Measurements from ENCODE around the gene RHO.
"Not testable (repeated sequence)": the region's sequence is repeated elsewhere in the genome, so short reads cannot be mapped to it uniquely, and the experiment has no call there.

RHO gene

GRCh38 chr3:129528589-129529100 lies at the start of gene RHO:
TSS of gene RHO (plus strand) at chr3:129528639. CDS start at chr3:129528734, 95 bp downstream.
- no peak for DNase-seq (ENCODE audit: extremely low spot score)
- TF ChIP-seq FOXM1 (IDR thresholded peaks at IDR 0.05; ENCODE audit: borderline replicate concordance) = no peak
- TF ChIP-seq L3MBTL2 (conservative IDR thresholded peaks at IDR 0.05) = no peak
- TF ChIP-seq ELF4 (IDR thresholded peaks at IDR 0.05) = no peak
- no peak for TF ChIP-seq FOXK2 (IDR thresholded peaks at IDR 0.05)
- TF ChIP-seq SP1 (IDR thresholded peaks at IDR 0.05) = no peak
- no peak for TF ChIP-seq CTBP1 (IDR thresholded peaks at IDR 0.05; ENCODE audit: borderline replicate concordance)
- no peak for TF ChIP-seq HDGF (IDR thresholded peaks at IDR 0.05; ENCODE audit: borderline replicate concordance)
- no peak for TF ChIP-seq NFRKB (IDR thresholded peaks at IDR 0.05)
- no peak for TF ChIP-seq ARNT (IDR thresholded peaks at IDR 0.05)
- no peak for TF ChIP-seq FOXA1 (IDR thresholded peaks at IDR 0.05)
- no peak for TF ChIP-seq TARDBP (IDR thresholded peaks at IDR 0.05)
- TF ChIP-seq SUZ12 (IDR thresholded peaks at IDR 0.05) = no peak
- no peak for TF ChIP-seq ZNF384 (IDR thresholded peaks at IDR 0.05)
- TF ChIP-seq LEF1 (IDR thresholded peaks at IDR 0.05; ENCODE audit: borderline replicate concordance) = no peak
- no peak for TF ChIP-seq PKNOX1 (IDR thresholded peaks at IDR 0.05)
- no peak for TF ChIP-seq BHLHE40 (IDR thresholded peaks at IDR 0.05; ENCODE audit: borderline replicate concordance)
- ChIA-PET POLR2A (interaction anchor here (1.6 kb wide), 1 partner anchor 10 kb away, joined by 4 read pairs; no protein-coding TSS in a partner anchor), CTCF (no interaction called here)

- DNase-seq (ENCODE audit: extremely low spot score); POLR2A ChIA-PET: not testable (repeated sequence)
- CTCF ChIA-PET = interaction anchor here (0.8 to 1.9 kb wide), 2 partner anchors 9 to 165 kb away, joined by 4 to 10 read pairs; a partner anchor contains a TSS
Observed at GRCh38 chr3:129481225-129481765, 47.1 kb upstream of the RHO start.

GRCh38 chr3:129481766-129482332 lies 46.6 kb upstream of the RHO start:
- DNase-seq (ENCODE audit: extremely low spot score) = no peak
- CTCF ChIA-PET = interaction anchor here (0.5 kb wide), 1 partner anchor 624 kb away, joined by 3 read pairs; no protein-coding TSS in a partner anchor
- POLR2A ChIA-PET = no interaction called here
- TF ChIP-seq FOXA1 (IDR thresholded peaks at IDR 0.05) = no peak
- no peak for TF ChIP-seq ELF4 (IDR thresholded peaks at IDR 0.05)
- no peak for TF ChIP-seq FOXK2 (IDR thresholded peaks at IDR 0.05)
- TF ChIP-seq LEF1 (IDR thresholded peaks at IDR 0.05; ENCODE audit: borderline replicate concordance) = no peak
- no peak for TF ChIP-seq ARNT (IDR thresholded peaks at IDR 0.05)
- TF ChIP-seq ZNF384 (IDR thresholded peaks at IDR 0.05) = no peak
- no peak for TF ChIP-seq SP1 (IDR thresholded peaks at IDR 0.05)
- no peak for TF ChIP-seq CTBP1 (IDR thresholded peaks at IDR 0.05; ENCODE audit: borderline replicate concordance)
- no peak for TF ChIP-seq TARDBP (IDR thresholded peaks at IDR 0.05)
- no peak for TF ChIP-seq FOXM1 (IDR thresholded peaks at IDR 0.05; ENCODE audit: borderline replicate concordance)
- TF ChIP-seq BHLHE40 (IDR thresholded peaks at IDR 0.05; ENCODE audit: borderline replicate concordance) = no peak
- no peak for TF ChIP-seq L3MBTL2 (conservative IDR thresholded peaks at IDR 0.05)
- no peak for TF ChIP-seq PKNOX1 (IDR thresholded peaks at IDR 0.05)
- TF ChIP-seq SUZ12 (IDR thresholded peaks at IDR 0.05) = no peak
- TF ChIP-seq NFRKB (IDR thresholded peaks at IDR 0.05) = no peak
- no peak for TF ChIP-seq HDGF (IDR thresholded peaks at IDR 0.05; ENCODE audit: borderline replicate concordance)

GRCh38 chr3:129482721-129483120 lies 45.7 kb upstream of the RHO start:
- TF ChIP-seq BHLHE40 (IDR thresholded peaks at IDR 0.05; ENCODE audit: borderline replicate concordance) (no peak), LEF1 (IDR thresholded peaks at IDR 0.05; ENCODE audit: borderline replicate concordance) (no peak)
- CTCF ChIA-PET = interaction anchor here (0.7 to 1.6 kb wide), 3 partner anchors 10 to 100 kb away, joined by 3 to 4 read pairs (median 3); no protein-coding TSS in a partner anchor
- POLR2A ChIA-PET = no interaction called here
- DNase-seq (ENCODE audit: extremely low spot score) = peak; percentile 17

- DNase-seq (ENCODE audit: extremely low spot score) = no peak
- ChIA-PET CTCF (interaction anchor here (0.6 to 1.6 kb wide), 2 partner anchors 61 to 227 kb away, joined by 3 to 4 read pairs; no protein-coding TSS in a partner anchor), POLR2A (no interaction called here)
- TF ChIP-seq ZNF384 (IDR thresholded peaks at IDR 0.05) = no peak
- no peak for TF ChIP-seq FOXM1 (IDR thresholded peaks at IDR 0.05; ENCODE audit: borderline replicate concordance)
- TF ChIP-seq ELF4 (IDR thresholded peaks at IDR 0.05) = no peak
- no peak for TF ChIP-seq NFRKB (IDR thresholded peaks at IDR 0.05)
- TF ChIP-seq BHLHE40 (IDR thresholded peaks at IDR 0.05; ENCODE audit: borderline replicate concordance) = no peak
- TF ChIP-seq LEF1 (IDR thresholded peaks at IDR 0.05; ENCODE audit: borderline replicate concordance) = no peak
- TF ChIP-seq FOXA1 (IDR thresholded peaks at IDR 0.05) = no peak
Observed at GRCh38 chr3:129483870-129484269, 44.6 kb upstream of the RHO start.

- DNase-seq (ENCODE audit: extremely low spot score); CTCF ChIA-PET; POLR2A ChIA-PET: not testable (repeated sequence)
Observed at GRCh38 chr3:129485146-129485545, 43.3 kb upstream of the RHO start.
